Glomerular endothelial cell (primary cell): ENCODE measurements around the gene CYP2S1. TPM values are rescaled to one million over a fixed set of nuclear protein-coding genes. Genes with fewer than 3 reads are reported as not detected.

Experiments used
- DNase-seq: peaks from one replicate; pipeline ENCODE4 v3.0.0-alpha.2; 2011; ENCODE audit warnings: low read depth, low spot score; ENCODE audit errors: extremely low read depth
- total RNA-seq: library from RNA; depleted of rRNA; stranded (reverse); fragments of >200 nt; gene quantifications from 2 replicates; pipeline ENCODE4 v1.2.3, GENCODE V29; 2015

The CYP2S1 gene
- total RNA-seq, 1 donor from 2014 or later, result 0.88 TPM

DNA sequence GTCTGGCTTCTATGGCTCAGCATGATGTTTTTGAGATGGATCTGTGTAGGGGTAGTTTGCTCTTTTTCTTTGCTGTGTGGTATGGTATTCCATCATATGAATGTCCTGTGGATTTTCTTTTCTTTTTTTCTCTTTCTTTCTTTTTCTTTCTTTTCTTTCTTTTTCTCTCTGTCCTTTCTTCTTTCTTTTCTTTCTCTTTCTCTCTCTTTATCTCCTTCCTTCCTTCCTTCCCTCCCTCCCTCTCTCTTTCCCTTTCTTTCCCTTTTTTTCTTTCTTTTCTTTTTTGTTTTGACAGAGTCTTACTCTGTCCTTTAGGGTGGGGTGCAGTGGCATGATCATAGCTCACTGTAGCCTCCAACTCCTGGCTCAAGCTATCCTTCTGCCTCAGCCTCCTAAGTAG is 62.2 kb downstream of the CYP2S1 start:
- DNase-seq, result no peak

Other genes with a start within 250 kb of the CYP2S1 start
- gene CYP2B6, start 201.9 kb upstream of the CYP2S1 start, total RNA-seq, result not detected in 2 replicates
- not detected in 2 replicates for gene CYP2A13, start 104.8 kb upstream of the CYP2S1 start, total RNA-seq
- not detected in 2 replicates for gene CYP2F1, start 78.8 kb upstream of the CYP2S1 start, total RNA-seq
- 64.5 and 89.8 TPM in 2 replicates for gene AXL, start 26.0 kb downstream of the CYP2S1 start, total RNA-seq
- 135 and 217 TPM in 2 replicates for gene HNRNPUL1, start 71.2 kb downstream of the CYP2S1 start, total RNA-seq
- 10.9 and 16.3 TPM in 2 replicates for gene CCDC97, start 117.0 kb downstream of the CYP2S1 start, total RNA-seq
- gene TGFB1, start 160.7 kb downstream of the CYP2S1 start, total RNA-seq, result 59.4 and 176 TPM in 2 replicates
- gene B9D2, start 170.9 kb downstream of the CYP2S1 start, total RNA-seq, result 7.6 and 8.2 TPM in 2 replicates
- 9.4 and 10.1 TPM in 2 replicates for gene TMEM91, start 183.3 kb downstream of the CYP2S1 start, total RNA-seq
- 16.7 and 17.0 TPM in 2 replicates for gene EXOSC5, start 204.1 kb downstream of the CYP2S1 start, total RNA-seq
- 27.0 and 33.6 TPM in 2 replicates for gene BCKDHA, start 204.6 kb downstream of the CYP2S1 start, total RNA-seq
- gene B3GNT8, start 234.2 kb downstream of the CYP2S1 start, total RNA-seq, result 0.19 and 5.5 TPM in 2 replicates
- gene DMAC2, start 246.7 kb downstream of the CYP2S1 start, total RNA-seq, result 45.2 and 50.2 TPM in 2 replicates
- gene ERICH4, start 249.9 kb downstream of the CYP2S1 start, total RNA-seq, result not detected in 2 replicates